Measurements from ENCODE around the gene SLC25A1.

GRCh38 chr22:19213442-19214077, 35.0 kb upstream of the SLC25A1 start:
- TF ChIP-seq, protein P1, sequence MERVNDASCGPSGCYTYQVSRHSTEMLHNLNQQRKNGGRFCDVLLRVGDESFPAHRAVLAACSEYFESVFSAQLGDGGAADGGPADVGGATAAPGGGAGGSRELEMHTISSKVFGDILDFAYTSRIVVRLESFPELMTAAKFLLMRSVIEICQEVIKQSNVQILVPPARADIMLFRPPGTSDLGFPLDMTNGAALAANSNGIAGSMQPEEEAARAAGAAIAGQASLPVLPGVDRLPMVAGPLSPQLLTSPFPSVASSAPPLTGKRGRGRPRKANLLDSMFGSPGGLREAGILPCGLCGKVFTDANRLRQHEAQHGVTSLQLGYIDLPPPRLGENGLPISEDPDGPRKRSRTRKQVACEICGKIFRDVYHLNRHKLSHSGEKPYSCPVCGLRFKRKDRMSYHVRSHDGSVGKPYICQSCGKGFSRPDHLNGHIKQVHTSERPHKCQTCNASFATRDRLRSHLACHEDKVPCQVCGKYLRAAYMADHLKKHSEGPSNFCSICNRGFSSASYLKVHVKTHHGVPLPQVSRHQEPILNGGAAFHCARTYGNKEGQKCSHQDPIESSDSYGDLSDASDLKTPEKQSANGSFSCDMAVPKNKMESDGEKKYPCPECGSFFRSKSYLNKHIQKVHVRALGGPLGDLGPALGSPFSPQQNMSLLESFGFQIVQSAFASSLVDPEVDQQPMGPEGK (CRISPR knock-in tag; IDR thresholded peaks at IDR 0.05; ENCODE audit: borderline replicate concordance), result no peak
- TF ChIP-seq RARB (CRISPR knock-in tag; IDR thresholded peaks at IDR 0.05) (no peak), BACH2 (CRISPR knock-in tag; IDR thresholded peaks at IDR 0.05; ENCODE audit: borderline replicate concordance) (no peak), ZNF70 (CRISPR knock-in tag; IDR thresholded peaks at IDR 0.05) (no peak), ZFP30 (CRISPR knock-in tag; IDR thresholded peaks at IDR 0.05) (no peak), CSRNP3 (CRISPR knock-in tag; IDR thresholded peaks at IDR 0.05) (no peak), GLIS3 (CRISPR knock-in tag; IDR thresholded peaks at IDR 0.05) (no peak), TOX (CRISPR knock-in tag; IDR thresholded peaks at IDR 0.05; ENCODE audit: borderline replicate concordance) (no peak), CSDC2 (CRISPR knock-in tag; IDR thresholded peaks at IDR 0.05) (no peak)
